ENCODE measurements around the gene PNPLA7.
"Not testable (repeated sequence)": the region's sequence is repeated elsewhere in the genome, so short reads cannot be mapped to it uniquely, and the experiment has no call there.

The PNPLA7 gene

DNA sequence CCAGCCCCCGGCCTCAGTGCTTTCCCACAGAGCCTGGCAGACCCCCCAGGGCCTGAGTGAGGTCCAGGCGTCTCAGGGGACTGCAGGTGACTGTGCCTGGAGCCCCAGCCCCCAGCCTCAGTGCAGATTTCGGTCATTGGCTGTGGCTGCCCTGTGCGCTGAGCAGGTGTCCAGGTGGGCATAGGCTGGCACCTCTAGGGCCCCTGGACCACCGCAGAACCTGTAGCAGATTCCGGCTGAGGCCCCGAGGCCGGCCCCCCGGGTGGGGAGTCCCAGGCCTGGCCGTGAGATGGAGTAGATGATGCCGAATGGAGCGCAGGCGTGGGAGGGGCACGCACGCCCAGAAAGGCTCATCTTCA is 139.3 kb downstream of the PNPLA7 start:
- no peak for DNase-seq

DNA sequence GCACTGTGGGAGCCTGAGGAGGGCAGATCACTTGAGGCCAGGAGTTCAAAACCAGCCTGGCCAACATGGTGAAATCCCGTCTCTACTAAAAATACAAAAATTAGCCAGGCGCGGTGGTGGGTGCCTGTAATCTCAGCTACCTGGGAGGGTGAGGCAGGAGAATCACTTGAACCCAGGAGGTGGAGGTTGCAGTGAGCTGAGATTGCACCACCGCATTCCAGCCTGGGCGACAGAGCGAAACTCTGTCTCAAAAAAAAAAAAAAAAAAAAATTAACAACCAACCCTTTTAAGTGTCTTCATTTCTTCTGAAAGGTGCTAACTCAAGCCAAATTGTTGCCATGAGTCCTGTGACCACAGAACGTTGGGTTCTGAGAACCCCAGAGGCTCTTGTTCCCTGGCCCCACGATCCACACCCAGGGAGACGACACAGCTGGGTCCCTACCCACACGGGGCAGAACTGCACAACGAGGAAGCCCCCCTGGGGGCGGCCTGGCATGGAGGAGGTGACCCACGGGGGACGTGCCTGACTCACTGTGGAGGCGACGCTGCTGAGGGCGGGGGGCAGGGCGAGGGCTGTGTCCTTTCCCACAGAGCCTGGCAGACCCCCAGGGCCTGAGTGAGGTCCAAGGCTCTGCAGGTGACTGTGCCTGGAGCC is 139.8 kb downstream of the PNPLA7 start:
- not testable (repeated sequence) for DNase-seq

Measured in activated T-cell treated with anti-CD3 and anti-CD28 coated beads, Interleukin-2, amount 50 U/mL, for 48 hours (primary cell).